Liver (tissue), 9 donors: ENCODE results near the gene RFC3. TPM values are rescaled to one million over a fixed set of nuclear protein-coding genes. Genes with fewer than 3 reads are reported as not detected.

Experiments used
- DNase-seq: peaks from one replicate; pipeline ENCODE4 v3.0.0-alpha.2; 2017; ENCODE audit warnings: low spot score
- H3K27ac ChIP-seq, 2 donors: one replicate each; pipeline ENCODE4 v1.7.0; 2013; ENCODE audit warnings: inconsistent platforms in 2 of 2, low read length in 2 of 2, control low read depth in 1 of 2, low read depth in 1 of 2, mild to moderate bottlenecking in 1 of 2
- H3K27me3 ChIP-seq, 4 donors: one replicate each; pipeline versions ENCODE4 v1.6.1 to v1.7.0; 2013; ENCODE audit warnings: low read length in 3 of 4, inconsistent platforms in 1 of 4, mild to moderate bottlenecking in 1 of 4, moderate library complexity in 1 of 4; ENCODE audit not compliant: control insufficient read depth in 4 of 4, insufficient read depth in 4 of 4
- H3K36me3 ChIP-seq, 4 donors: one replicate each; pipeline versions ENCODE4 v1.6.1 to v1.7.0; 2013; ENCODE audit warnings: low read length in 3 of 4, mild to moderate bottlenecking in 3 of 4, low read depth in 1 of 4, moderate library complexity in 1 of 4; ENCODE audit not compliant: control insufficient read depth in 4 of 4, insufficient read depth in 3 of 4
- H3K4me1 ChIP-seq, 4 donors: one replicate each; pipeline versions ENCODE4 v1.6.1 to v1.7.0; 2013; ENCODE audit warnings: low read length in 3 of 4, mild to moderate bottlenecking in 3 of 4, moderate library complexity in 1 of 4; ENCODE audit not compliant: control insufficient read depth in 4 of 4, insufficient read depth in 4 of 4
- H3K4me3 ChIP-seq, 3 donors: one replicate each; pipeline versions ENCODE4 v1.6.1 to v1.7.0; 2013; ENCODE audit warnings: low read length in 3 of 3, control low read depth in 1 of 3, low read depth in 1 of 3, mild to moderate bottlenecking in 1 of 3
- H3K9ac ChIP-seq, 2 donors: one replicate each; pipeline ENCODE4 v1.7.0; 2013; ENCODE audit warnings: low read length in 2 of 2, mild to moderate bottlenecking in 2 of 2, moderate library complexity in 2 of 2, control low read depth in 1 of 2, low read depth in 1 of 2
- H3K9me3 ChIP-seq, 4 donors: one replicate each; pipeline versions ENCODE4 v1.6.1 to v1.7.0; 2013; ENCODE audit warnings: low read length in 3 of 4; ENCODE audit not compliant: control insufficient read depth in 4 of 4
- ATF3 ChIP-seq: IDR thresholded peaks from 2 replicates; pipeline ENCODE4 v1.6.1; 2016; ENCODE audit warnings: antibody characterized with exemption
- EGR1 ChIP-seq, 2 donors: IDR thresholded peaks; 2 replicates each; pipeline ENCODE4 v1.6.1; 2016 to 2018; ENCODE audit warnings: antibody characterized with exemption in 2 of 2, low read depth in 2 of 2
- FOXA1 ChIP-seq: IDR thresholded peaks from 2 replicates; pipeline ENCODE4 v1.6.1; 2016; ENCODE audit warnings: antibody characterized with exemption
- FOXA2 ChIP-seq: IDR thresholded peaks from 2 replicates; pipeline ENCODE4 v1.6.1; 2016; ENCODE audit warnings: antibody characterized with exemption
- GABPA ChIP-seq, 2 donors: IDR thresholded peaks in 1 of 2; conservative IDR thresholded peaks in 1 of 2; 2 replicates each; pipeline ENCODE4 v1.6.1; 2016; ENCODE audit warnings: antibody characterized with exemption in 2 of 2, mild to moderate bottlenecking in 1 of 2, moderate library complexity in 1 of 2
- HNF4A ChIP-seq, 2 donors: conservative IDR thresholded peaks; 2 replicates each; pipeline ENCODE4 v1.6.1; 2016; ENCODE audit warnings: antibody characterized with exemption in 2 of 2, mild to moderate bottlenecking in 2 of 2
- JUND ChIP-seq, 2 donors: IDR thresholded peaks; 2 replicates each; pipeline ENCODE4 v1.6.1; 2016; ENCODE audit warnings: antibody characterized with exemption in 2 of 2
- MAX ChIP-seq: IDR thresholded peaks from 2 replicates; pipeline ENCODE4 v1.6.1; 2016; ENCODE audit warnings: antibody characterized with exemption
- NR2F2 ChIP-seq: IDR thresholded peaks from 2 replicates; pipeline ENCODE4 v1.6.1; 2016; ENCODE audit warnings: antibody characterized with exemption
- RAD21 ChIP-seq, 2 donors: IDR thresholded peaks; 2 replicates each; pipeline ENCODE4 v1.6.1; 2016; ENCODE audit warnings: antibody characterized with exemption in 2 of 2, mild to moderate bottlenecking in 2 of 2
- REST ChIP-seq: IDR thresholded peaks from 2 replicates; pipeline ENCODE4 v1.6.1; 2016; ENCODE audit warnings: antibody characterized with exemption, mild to moderate bottlenecking
- RXRA ChIP-seq, 2 donors: IDR thresholded peaks; 2 replicates each; pipeline ENCODE4 v1.6.1; 2017 to 2018; ENCODE audit warnings: antibody characterized with exemption in 2 of 2, mild to moderate bottlenecking in 1 of 2
- SP1 ChIP-seq: IDR thresholded peaks from 2 replicates; pipeline ENCODE4 v1.6.1; 2018; ENCODE audit warnings: antibody characterized with exemption, mild to moderate bottlenecking
- TAF1 ChIP-seq: conservative IDR thresholded peaks from 2 replicates; pipeline ENCODE4 v1.6.1; 2016; ENCODE audit warnings: antibody characterized with exemption, mild to moderate bottlenecking
- ZBTB33 ChIP-seq: IDR thresholded peaks from 2 replicates; pipeline ENCODE4 v1.6.1; 2016; ENCODE audit warnings: antibody characterized with exemption
- WGBS: extraction: QIAGEN DNeasy Blood & Tissue Kit; methylation state at CpG from one replicate; pipeline ENCODE4 v1.1.7; 2013; 5-methylcytosine and 5-hydroxymethylcytosine counted together
- polyA plus RNA-seq, 2 donors: library from polyadenylated mRNA; stranded (reverse) in 1 of 2; unstranded in 1 of 2; fragments of 200-250 nt in 1 of 2; fragments of >200 nt in 1 of 2; fragmentation: Nextera tagmentation in 1 of 2; extraction: Ambion mirVana in 1 of 2; gene quantifications; one replicate each; pipeline versions ENCODE4 v1.2.1 to v1.2.3, GENCODE V29; 2013 to 2015
- total RNA-seq, 2 donors: library from RNA; depleted of rRNA; stranded (reverse); fragments of >200 nt; gene quantifications; one replicate each; pipeline ENCODE4 v1.2.3, GENCODE V29; 2014
- TF ChIP-seq, protein P1 (sequence below): fragments of 150-350 bp; IDR thresholded peaks from 2 replicates; pipeline ENCODE4 v1.5.1; 2017; ENCODE audit warnings: improper control_type of control experiment, low read depth, low read length; ENCODE audit not compliant: missing input control
- donor health status: healthy.
- donor health status: healthy.
- donor health status: healthy.
- donor health status: healthy.
- donor health status: healthy.

The RFC3 gene
- total and polyA plus RNA-seq, 4 donors, result 1.9 to 19.1 (median 3.0) TPM

DNA sequence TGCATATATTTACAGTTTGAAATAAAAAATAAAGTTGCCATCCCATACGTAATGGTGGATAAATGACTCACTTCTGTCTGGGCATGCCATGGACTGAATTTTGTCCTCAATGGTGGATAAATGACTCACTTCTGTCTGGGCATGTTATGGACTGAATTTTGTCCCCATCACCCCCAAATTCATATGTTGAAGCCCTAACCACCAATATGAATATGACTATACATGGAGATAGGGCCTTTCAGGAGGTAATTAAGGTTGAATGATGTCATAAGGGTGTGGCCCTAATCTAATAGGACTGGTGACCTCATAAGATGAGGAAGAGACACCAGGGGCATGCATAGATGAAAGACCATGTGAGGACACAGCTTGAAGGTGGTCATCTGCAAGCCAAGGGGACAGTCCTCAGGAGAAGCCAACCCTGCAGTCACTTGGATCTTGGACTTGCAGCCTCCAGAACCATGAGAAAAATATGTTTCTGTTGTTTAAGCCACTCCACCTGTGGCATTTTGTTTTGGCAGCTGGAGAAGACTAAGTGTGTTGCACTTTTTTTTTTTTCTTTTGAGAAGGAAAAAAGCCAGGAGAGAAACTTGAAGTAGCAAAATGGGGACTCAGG is 41.8 kb downstream of the RFC3 start:
- Histone ChIP-seq H3K4me1 (peaks cover 0 to 4% (median 0%) of the 10 kb centered on the region in 4 donors), H3K27ac (no peak overlapping the region), H3K9me3 (no peaks in the 10 kb centered on the region), H3K27me3 (no peaks in the 10 kb centered on the region), H3K36me3 (no peaks in the 10 kb centered on the region), H3K4me3 (no peak overlapping the region), H3K9ac (no peak overlapping the region)
- no peak for DNase-seq
- 97% methylated on average over 1 of the region's 1 CpG for WGBS
- TF ChIP-seq EGR1 (IDR thresholded peaks at IDR 0.05; ENCODE audit: low read depth in 2 of 2) (no peak), HNF4A (conservative IDR thresholded peaks at IDR 0.05) (no peak), TAF1 (no peak), ATF3 (no peak), SP1 (no peak), RXRA (IDR thresholded peaks at IDR 0.05) (no peak), GABPA (IDR thresholded peaks at IDR 0.05 in 1 of 2, conservative IDR thresholded peaks at IDR 0.05 in 1 of 2) (no peak), FOXA1 (no peak), RAD21 (IDR thresholded peaks at IDR 0.05) (no peak), JUND (IDR thresholded peaks at IDR 0.05) (no peak), MAX (no peak), NR2F2 (no peak)
- TF ChIP-seq, protein P1, sequence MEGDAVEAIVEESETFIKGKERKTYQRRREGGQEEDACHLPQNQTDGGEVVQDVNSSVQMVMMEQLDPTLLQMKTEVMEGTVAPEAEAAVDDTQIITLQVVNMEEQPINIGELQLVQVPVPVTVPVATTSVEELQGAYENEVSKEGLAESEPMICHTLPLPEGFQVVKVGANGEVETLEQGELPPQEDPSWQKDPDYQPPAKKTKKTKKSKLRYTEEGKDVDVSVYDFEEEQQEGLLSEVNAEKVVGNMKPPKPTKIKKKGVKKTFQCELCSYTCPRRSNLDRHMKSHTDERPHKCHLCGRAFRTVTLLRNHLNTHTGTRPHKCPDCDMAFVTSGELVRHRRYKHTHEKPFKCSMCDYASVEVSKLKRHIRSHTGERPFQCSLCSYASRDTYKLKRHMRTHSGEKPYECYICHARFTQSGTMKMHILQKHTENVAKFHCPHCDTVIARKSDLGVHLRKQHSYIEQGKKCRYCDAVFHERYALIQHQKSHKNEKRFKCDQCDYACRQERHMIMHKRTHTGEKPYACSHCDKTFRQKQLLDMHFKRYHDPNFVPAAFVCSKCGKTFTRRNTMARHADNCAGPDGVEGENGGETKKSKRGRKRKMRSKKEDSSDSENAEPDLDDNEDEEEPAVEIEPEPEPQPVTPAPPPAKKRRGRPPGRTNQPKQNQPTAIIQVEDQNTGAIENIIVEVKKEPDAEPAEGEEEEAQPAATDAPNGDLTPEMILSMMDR, result no peak

- WGBS, result 96% methylated on average over 9 of the region's 9 CpGs
- Histone ChIP-seq H3K27ac (no peak overlapping the region), H3K4me1 (peaks cover 0 to 4% (median 0%) of the 10 kb centered on the region in 4 donors), H3K27me3 (no peaks in the 10 kb centered on the region), H3K9me3 (no peaks in the 10 kb centered on the region), H3K36me3 (no peaks in the 10 kb centered on the region), H3K4me3 (no peak overlapping the region), H3K9ac (no peak overlapping the region)
- no peak for DNase-seq
- TF ChIP-seq FOXA1 (no peak), MAX (no peak), ATF3 (no peak), HNF4A (conservative IDR thresholded peaks at IDR 0.05) (no peak), ZBTB33 (no peak), RXRA (IDR thresholded peaks at IDR 0.05) (no peak), REST (no peak), RAD21 (IDR thresholded peaks at IDR 0.05) (no peak), EGR1 (IDR thresholded peaks at IDR 0.05; ENCODE audit: low read depth in 2 of 2) (no peak), SP1 (no peak), JUND (IDR thresholded peaks at IDR 0.05) (no peak), FOXA2 (no peak)
These were observed 42.6 kb downstream of the RFC3 start for GRCh38 chr13:33860526-33860925.
